GM18511 (cell line): ENCODE data around the gene R3HCC1L.
"Not testable (repeated sequence)": the region's sequence is repeated elsewhere in the genome, so short reads cannot be mapped to it uniquely, and the experiment has no call there.

ENCODE experiments used
- ATAC-seq: cut with Tn5 transposase; IDR thresholded peaks from one replicate; pipeline ENCODE4 v1.9.1; 2021; ENCODE audit warnings: mild to moderate bottlenecking, moderate library complexity; ENCODE audit not compliant: unreplicated experiment

The R3HCC1L gene

DNA sequence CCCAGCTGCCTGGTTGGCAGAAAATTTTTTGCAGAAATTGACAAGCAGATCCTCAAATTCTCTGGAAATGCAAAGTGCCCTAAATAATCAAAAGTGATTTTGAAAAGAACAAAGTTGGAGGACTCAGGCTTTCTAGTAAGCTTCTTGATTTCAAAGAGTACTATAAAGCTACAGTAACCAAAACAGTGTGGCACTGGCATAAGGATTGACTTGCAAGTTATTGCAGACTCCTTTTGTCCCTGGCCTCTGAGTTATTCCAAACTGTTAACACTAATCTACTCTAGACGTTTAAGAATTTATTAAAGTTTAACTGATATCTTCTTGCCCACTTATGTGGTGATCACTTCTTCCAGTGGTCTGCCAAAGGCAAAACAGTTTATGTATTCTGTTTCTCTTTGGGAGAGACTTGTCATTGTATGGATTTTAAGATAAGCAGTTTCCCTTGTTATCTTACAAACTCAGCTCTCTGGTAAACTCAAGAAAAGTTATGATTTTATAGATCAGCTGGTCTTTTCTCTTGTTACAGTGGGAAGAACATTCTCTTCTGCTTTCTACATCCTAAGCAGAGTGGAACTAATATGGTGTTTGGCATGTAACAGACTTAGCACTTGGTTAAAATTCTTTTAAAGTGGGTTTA is 92.2 kb downstream of the R3HCC1L start:
- no peak for ATAC-seq

DNA sequence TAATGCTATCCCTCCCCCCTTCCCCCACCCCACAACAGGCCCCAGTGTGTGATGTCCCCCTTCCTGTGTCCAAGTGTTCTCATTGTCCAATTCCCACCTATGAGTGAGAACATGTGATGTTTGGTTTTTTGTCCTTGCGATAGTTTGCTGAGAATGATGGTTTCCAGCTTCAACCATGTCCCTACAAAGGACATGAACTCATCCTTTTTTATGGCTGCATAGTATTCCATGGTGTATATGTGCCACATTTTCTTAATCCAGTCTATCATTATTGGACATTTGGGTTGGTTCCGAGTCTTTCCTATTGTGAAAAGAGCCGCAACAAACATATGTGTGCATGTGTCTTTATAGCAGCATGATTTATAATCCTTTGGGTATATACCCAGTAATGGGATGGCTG is 93.3 kb downstream of the R3HCC1L start:
- not testable (repeated sequence) for ATAC-seq

DNA sequence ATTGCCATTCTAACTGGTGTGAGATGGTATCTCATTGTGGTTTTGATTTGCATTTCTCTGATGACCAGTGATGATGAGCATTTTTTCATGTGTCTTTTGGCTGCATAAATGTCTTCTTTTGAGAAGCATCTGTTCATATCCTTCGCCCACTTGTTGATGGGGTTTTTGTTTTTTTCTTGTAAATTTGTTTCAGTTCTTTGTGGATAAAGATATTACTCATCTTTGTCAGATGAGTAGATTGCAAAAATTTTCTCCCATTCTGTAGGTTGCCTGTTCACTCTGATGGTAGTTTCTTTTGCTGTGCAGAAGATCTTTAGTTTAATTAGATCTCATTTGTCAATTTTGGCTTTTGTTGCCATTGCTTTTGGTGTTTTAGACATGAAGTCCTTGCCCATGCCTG is 93.8 kb downstream of the R3HCC1L start:
- not testable (repeated sequence) for ATAC-seq

DNA sequence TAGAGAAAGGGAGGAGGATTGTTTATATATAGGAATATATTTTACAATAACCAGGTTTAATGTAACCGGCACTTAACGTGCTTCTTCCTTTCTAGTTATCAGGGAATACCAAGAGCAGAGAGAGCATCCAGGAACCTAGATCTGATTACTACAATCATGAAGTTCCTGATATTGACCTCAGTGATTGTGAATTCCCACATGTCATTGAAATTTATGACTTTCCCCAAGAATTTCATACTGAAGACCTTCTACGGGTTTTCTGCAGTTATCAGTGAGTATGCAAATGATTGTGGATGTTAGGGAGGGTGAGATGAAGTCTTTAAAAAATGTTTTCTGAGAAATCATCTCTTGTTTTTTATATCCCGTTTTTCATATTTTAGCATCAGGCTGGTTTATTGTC is 97.0 kb downstream of the R3HCC1L start:
- ATAC-seq: no peak

DNA sequence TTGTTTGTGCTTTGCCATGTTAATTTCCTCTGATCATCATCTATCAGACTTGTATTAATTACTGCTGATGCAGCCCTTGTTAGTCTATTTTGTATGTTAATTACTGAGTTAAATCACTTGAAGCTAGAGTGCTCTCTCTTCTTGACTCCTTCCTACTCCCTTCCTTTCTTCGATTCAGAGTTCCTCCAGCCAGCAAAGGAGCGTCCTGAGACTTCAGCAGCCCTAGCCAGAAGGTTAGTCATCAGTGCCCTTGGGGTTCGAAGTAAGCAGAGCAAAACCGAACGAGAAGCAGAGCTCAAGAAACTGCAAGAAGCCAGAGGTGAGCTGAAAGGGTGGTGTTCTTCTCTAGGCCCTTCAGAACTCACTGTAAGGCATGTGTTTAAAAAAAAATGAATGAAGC is 101.4 kb downstream of the R3HCC1L start:
- ATAC-seq: no peak

DNA sequence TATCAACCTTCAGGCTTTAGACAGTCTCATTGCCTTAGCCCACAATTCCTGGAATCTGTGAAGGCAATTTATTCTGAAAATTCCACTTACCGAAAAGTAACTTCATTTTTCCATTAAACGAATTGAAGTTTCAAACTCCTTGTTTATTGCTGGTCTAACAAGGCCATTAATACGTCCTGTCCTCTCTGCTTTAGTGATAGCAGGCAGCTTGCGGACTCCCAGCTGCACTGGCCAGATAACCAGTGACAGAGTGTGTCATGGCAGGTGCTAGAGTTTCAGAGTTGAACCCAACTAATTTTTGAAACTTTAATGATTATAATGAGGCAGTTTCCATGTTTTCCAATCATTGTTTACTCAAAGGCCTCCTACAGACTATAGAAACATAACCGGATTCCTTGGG is 102.4 kb downstream of the R3HCC1L start:
- ATAC-seq: no peak

DNA sequence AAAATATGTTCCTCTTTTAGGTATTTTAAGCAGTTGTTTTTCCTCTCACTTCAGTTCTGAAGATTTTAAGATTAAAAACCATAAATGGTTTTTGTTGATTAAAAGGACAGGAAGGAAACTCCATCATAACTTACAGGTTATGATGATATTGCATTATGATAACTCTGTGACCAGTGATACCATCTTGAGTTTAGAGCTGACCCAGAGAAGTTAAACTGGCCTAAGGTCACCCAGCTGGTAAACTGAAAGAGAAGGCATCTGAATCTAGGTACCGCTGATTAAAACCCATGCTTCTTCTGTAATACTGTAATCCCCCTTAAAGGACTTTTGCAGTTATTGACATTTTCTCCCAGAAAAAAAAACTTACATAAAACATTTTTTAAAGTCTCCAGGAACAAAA is 103.9 kb downstream of the R3HCC1L start:
- no peak for ATAC-seq

DNA sequence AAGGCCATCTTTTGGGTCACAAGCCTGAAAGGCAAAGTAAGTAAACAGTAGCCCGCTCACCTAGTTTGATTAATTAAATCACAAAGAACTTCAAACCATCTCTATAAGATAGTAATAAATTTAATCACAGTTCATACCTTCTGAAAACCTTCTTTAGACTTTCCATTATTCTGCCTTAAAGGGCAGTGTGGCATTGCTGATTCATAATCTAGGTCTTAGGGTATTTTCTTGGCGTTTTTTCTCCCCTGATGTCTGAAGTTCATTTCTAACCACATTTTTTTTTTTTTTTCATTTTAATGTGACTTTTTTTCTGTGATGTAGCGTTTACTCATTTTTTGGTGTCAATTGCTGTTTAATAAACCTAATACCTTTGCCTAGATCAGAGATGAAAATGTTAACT is 106.1 kb downstream of the R3HCC1L start:
- no peak for ATAC-seq

DNA sequence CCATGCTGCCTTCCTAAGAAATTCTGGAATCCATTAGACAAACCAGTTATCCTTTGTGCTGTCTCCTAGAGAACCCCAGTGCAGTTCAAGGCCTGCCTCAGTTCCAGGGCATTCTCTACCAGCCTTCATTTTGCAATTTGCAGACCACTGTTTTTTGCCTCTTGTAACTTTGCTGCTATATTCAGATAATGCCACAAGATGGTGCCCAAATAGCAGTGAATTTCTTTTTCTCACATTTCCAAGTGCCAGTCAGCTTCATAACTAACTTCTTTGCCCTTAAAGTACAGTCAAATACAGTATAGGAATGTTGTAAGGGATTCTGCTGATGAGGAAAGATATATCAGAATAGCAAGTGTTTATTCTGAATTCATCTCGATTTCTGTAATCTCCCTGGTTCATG is 108.4 kb downstream of the R3HCC1L start:
- no peak for ATAC-seq

DNA sequence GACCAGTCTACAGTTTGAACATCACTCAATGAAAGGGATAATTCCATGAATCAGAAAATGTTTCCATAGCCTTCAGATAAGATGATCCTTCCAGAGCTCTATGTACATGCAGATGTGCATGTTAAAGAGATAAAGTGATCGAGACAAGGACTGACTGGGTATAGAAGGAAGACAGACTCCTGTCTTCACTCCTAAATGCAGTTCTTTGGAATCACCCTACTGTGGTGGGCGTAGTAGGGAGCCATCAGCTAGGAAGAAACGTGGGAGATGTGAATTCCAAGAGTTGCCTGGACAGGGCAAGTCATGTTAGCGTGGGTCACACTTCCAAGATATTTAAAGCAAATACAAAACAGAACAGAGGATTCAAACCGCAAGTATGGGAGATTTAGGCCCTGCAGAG is 109.7 kb downstream of the R3HCC1L start:
- no peak for ATAC-seq

DNA sequence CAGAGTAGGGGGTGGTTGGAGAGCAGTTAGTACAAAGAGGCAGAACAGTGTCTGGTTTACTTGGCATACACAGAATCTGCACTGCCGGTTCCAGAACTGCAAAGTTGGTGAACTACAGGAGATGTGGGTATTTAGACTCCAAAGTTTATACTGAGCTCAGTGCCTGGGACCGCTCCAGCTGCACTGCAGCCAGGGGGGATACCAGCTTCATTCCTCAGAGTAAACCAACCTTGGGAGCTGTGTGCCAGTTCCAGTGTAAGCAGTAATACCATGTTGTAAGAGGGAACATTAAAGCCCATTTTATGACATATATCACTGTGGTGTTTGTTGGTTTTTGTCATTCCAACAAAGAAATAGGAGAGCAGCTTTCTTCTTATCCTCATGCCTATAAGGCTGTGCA is 110.1 kb downstream of the R3HCC1L start:
- ATAC-seq: no peak

DNA sequence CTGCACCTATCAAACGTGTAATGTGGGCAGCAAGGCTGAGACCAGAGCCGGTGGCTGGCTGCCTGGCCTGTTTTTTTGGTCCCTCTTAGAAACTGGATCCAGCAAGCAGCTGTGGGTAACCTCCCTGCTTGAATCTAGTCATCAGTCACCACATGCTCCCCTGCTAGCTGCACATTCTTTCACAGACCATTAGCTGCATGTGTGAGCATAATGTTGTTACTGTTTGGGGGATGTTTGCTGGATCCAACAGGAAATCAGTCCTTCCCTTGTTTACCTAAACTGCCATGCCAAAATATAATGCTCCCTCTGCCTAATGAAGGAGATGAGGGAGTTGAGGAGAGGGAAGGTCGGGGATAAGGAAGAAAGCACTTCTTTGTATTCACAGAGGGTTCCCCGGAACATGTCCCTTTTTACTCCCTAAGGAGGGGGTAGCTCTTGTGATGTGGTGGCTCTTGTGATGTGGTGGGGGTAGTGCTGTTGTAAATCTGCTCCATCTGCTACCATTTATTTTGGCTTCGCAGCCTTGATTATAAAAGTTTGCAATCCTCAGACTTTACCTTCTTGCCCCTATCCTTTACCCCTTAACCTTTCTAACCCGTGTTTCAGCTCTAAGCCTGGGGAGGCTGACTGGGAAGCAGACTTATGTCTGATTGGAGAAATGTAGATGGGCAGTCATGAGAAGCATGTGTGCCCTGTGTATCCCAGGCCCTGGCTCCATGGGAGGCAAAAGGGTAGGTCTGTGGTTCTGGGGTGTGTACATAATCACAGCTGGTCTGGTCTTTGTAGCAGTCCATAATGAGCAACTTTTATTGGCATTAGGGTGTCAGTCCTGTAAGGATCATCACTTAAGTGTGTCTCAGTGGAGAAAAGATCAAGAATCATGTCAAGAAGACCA is 112.7 kb downstream of the R3HCC1L start:
- no peak for ATAC-seq

DNA sequence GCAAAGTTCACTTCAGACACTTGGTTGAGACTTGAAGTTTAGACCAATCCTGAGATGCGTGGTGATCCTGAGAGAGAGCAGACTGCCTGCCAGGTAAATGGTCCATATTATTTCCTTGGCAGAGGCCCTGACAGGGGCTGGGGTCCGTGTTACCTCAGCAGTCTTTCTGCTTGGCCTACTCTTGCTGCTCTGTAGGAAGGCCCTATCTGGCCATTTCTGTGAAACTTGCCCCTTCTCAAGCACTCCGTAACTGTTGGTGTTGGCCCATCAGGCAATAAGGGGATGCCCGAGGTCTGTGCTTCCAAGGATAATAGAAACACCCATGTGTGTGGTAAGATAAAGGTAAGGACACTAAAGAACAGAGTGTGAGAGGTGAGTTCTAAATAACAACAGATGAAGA is 113.6 kb downstream of the R3HCC1L start:
- ATAC-seq: no peak

DNA sequence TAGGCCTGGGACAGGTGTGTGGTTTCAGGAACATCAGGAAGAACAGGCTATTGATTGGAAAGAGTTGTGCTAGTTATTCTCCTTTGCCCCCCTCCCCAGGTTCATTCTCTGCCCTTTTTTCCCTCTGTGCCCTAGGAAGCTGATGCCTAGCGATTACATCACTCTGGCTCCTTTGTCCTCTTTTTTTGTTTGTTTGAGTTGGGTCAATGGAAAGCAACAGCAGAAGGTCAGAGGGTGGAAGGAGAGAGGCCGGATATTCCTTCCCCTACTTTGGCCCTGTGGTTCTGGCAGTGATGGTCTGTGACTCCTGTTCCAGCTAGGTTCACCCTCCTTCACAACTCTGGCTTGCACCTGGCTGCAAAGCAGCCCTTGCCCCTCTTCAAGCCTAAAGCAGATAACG is 114.7 kb downstream of the R3HCC1L start:
- no peak for ATAC-seq

DNA sequence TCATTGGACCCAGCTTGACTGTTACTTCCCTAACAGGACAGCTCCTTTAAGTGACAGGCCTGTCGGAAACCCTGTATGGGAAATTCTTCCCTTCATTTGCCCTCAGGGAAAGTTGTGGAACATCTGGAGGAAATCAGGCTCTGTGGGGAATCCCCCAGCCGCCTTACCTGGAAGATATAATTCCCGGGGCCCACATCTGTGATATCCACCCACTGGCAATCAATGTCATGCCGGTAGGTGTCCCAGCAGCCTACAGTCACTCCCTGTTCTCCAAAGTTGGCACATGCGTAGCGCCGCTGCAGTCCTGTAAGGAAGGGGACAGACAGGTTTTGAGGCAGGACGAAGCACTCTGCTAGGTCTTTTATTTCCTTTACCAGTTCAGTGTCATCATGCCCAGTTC is 116.9 kb downstream of the R3HCC1L start:
- ATAC-seq: no peak

DNA sequence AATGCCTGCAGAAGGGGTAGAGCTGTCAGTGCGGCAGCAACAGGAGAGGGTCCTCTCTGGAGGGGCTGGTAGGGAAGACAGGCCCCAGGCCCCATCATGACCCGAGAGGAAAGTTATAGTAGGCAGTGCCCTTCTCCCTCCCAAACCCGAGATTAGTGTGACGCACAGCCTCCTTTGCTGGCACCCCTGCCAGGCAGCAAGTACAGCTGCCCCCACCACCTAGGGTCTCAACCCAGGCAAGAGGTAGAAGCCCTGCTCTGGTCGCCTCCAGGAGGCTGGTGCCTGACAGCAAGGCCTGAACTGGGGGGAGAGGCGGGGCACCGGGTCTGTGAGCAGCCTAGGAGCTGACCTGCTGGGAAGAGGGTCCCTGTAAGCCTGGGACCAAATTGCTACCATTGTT is 118.0 kb downstream of the R3HCC1L start:
- no peak for ATAC-seq

DNA sequence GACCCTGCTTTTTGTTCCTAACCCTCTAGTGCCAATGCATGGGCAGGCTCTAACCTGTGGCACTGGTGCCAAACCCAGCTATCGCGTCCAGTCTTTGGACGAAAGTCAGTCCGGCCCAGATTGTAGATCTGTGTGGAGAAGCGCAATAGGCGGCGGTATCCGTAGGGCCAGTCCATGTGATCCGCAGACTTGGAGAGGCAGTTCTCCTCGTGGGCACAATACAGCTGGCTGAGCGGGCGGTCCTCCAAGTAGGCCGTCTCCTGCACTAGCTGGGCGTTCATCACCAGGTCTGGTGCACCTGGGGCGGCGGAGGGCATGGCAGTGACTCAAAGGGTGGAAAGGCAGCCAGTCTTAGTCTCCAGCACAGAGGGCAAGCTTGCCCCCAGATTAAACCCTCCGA is 119.0 kb downstream of the R3HCC1L start:
- no peak for ATAC-seq

DNA sequence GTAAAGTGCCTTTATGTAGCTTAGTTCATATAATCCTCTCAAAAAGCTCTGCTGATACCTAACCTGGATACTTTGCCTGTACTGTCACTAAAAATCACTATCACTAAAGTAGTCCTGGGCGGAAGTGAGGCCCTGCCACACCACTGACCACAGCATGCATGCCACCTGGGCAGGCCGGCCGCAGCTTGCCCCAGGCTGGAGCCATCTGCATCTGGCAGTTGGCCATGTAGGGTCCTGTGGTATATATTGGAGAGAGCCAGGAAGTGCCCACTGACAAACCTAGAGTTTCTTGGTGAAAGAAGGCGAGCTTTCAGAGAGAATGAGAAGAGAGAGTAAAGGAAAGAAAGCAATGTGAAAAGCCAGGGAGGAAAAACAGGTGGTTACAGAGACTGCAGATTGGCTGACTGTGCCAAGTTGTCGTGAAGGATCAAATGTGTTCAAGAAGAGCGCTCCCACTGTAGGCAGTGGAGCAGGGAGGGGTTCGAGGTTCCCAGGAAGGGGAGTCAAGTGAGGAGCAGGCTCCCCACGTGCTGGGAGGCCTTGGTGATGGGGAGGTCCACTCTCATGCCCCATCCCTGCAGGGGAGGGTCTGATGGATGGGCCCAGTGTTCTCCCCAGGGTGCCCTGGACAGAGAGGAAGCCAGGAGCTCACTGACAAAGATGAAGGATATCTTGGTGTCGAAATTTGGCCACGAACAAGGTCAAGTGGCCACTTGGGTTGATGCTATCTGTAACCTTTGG is 119.9 kb downstream of the R3HCC1L start:
- no peak for ATAC-seq

DNA sequence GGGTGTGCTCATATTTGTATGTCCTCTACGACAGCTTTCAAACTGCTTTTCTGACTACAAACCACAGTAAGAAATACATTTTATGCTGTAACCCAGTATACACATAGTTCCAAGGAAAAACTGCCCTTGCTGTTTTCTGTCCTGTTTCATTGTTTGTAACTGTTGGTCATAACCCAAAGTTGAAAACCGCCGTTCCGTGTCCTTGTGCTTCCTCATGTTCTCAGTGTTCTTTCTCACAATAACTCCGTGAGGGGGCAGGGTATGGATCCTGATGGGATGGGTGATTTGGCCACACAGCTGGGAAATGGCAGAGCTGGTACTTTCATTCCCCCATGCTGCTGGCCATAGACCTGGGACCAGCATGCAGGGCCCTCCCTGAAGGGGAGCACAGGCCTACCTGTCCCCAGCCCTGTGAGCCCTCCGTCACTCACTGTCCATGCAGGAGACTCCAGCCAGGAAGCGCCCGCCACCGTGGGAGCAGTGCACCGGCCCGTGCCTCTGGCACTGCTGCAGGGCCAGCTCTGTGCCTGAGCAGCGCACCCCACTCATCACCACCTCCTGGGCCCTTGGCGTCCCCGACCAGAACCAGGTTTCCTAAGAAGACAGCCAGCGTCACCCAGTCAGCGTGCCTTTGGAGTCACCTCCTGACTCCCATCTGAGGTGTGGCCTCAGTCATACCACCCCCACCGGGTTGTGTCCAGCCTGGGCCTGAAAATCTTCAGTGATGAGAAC is 120.9 kb downstream of the R3HCC1L start:
- no peak for ATAC-seq

DNA sequence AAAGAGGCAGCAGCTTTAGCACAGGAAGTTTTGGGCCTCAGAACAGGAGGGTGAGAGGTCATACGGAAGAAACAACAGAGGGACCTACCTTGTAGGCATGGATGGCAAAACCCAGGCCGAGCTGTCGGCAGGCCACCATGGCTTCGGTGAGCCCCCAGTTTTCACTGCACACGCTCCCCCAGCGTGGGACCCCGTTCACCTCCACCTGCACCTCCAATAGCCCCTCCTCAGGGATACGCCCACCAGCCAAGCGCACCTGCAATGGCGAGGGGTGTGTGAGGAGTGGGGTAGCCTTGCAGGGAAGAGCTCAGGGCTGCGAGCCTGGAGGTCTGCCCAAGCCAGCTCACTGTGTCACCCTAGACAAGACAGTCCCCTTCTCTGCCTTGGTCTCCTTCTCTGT is 122.2 kb downstream of the R3HCC1L start:
- ATAC-seq: no peak

DNA sequence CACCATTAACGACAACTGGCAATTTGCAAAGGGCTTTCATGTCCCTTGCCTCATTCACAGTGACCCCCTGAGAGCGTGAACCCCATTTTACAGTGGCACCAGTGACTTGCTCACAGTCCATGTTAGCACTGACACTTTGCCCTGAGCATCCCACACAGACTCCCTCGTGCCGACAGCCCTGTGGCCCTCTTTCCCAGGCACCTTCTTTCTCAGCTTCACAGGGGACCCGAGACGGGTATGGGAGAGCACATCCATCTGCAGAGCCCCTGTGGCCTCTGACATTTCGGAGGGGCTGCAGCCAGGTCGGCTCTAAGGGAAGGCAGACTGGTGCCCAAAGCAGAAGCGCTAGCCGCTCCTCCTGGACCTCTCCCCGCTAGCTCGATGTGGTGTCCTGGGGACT is 122.7 kb downstream of the R3HCC1L start:
- ATAC-seq: no peak
